ENCODE measurements around the gene CASR.
"Not testable (repeated sequence)": the region's sequence is repeated elsewhere in the genome, so short reads cannot be mapped to it uniquely, and the experiment has no call there.

CASR gene

GRCh38 chr3:122184591-122184929 lies 1.1 kb downstream of the CASR start:
- no peaks in the 10 kb centered on the region for H3K4me1 ChIP-seq (ENCODE audit: control insufficient read depth, insufficient read depth, low read length, poor library complexity, severe bottlenecking)
- no peaks in the 10 kb centered on the region for H3K36me3 ChIP-seq (ENCODE audit: control insufficient read depth, insufficient read depth, low read length)
- no peak overlapping the region for H3K27ac ChIP-seq (ENCODE audit: low read depth, low read length, severe bottlenecking)
- peak overlapping the region; percentile 24 for H3K4me3 ChIP-seq (ENCODE audit: extremely low read depth, insufficient read depth, low read length, poor library complexity, severe bottlenecking)
- WGBS, 2 experiments (ENCODE audit: insufficient coverage in 2 of 2): 8 to 9% methylated on average over 14 to 18 of the region's 19 CpGs
- H3K9me3 ChIP-seq (ENCODE audit: control insufficient read depth, low read length): no peaks in the 10 kb centered on the region

DNA sequence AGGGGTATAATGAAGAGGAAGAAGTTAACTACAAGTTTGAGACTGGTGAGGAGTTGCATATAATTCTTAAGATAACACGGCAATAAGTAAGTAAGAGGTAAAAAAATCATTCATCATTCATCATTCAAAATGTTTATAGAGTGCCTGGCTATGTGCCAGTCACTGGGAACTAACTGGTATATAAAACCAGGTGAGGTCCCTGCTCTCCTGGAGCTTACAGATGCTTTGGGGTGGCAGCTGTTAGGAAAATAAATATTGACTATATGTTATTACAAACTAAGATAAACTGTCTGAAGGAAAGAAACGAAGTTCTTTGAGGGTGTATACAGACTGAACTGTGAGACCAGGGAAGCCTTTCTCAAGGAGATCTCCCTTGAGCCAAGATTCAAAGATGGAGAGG lies 2.9 kb downstream of the CASR start:
- no peaks in the 10 kb centered on the region for H3K9me3 ChIP-seq (ENCODE audit: control insufficient read depth, low read length)
- no peak overlapping the region for H3K27ac ChIP-seq (ENCODE audit: low read depth, low read length, severe bottlenecking)
- no peak overlapping the region for H3K4me3 ChIP-seq (ENCODE audit: extremely low read depth, insufficient read depth, low read length, poor library complexity, severe bottlenecking)
- H3K4me1 ChIP-seq (ENCODE audit: control insufficient read depth, insufficient read depth, low read length, poor library complexity, severe bottlenecking): no peaks in the 10 kb centered on the region
- H3K36me3 ChIP-seq (ENCODE audit: control insufficient read depth, insufficient read depth, low read length): no peaks in the 10 kb centered on the region
- 40 to 67% methylated on average over 1 of the region's 2 CpGs for WGBS, 2 experiments (ENCODE audit: insufficient coverage in 2 of 2)

DNA sequence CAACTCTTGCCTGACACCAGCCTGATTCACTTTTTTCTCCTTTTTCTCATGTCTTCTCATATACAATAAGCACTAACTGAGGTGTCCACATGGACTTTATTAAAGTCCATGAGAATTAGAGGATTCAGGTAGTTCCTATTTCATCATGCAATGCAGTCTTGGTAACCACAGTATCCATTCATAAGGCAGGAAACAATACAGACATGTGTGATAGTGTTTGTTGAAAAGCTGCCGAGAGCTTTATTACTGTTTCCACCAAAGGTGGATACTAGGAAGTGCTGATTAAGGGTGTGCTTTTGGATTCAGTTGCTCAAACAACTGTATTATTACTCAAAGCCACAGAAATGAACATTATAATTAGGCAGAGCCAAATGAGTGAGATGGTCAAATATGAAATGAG lies 5.3 kb downstream of the CASR start:
- Histone ChIP-seq H3K4me3 (ENCODE audit: extremely low read depth, insufficient read depth, low read length, poor library complexity, severe bottlenecking) (no peak overlapping the region), H3K27ac (ENCODE audit: low read depth, low read length, severe bottlenecking) (no peak overlapping the region), H3K36me3 (ENCODE audit: control insufficient read depth, insufficient read depth, low read length) (no peaks in the 10 kb centered on the region), H3K4me1 (ENCODE audit: control insufficient read depth, insufficient read depth, low read length, poor library complexity, severe bottlenecking) (no peaks in the 10 kb centered on the region), H3K9me3 (ENCODE audit: control insufficient read depth, low read length) (no peaks in the 10 kb centered on the region)
- no CpG with 5 or more reads among the region's 1 CpG for WGBS, 2 experiments (ENCODE audit: insufficient coverage in 2 of 2)

DNA sequence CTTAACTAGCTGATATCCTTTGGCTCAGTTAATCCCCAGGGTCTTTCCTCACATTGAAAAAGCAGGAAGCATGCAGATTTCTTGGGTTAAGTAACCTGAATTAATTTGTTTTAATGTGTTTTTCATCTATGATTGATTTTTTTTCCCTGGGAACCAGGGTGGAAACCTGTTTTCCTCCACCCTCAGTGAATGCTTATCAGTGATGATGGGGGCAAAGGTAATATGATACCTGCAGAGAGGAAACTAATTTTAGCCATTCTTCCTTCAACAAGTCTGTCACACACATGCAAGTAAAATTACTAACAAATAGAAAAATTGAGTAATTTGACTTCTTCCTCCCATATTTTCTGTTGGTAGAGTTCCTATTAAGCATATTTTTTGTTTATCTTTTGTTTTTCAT lies 5.9 kb downstream of the CASR start:
- no peak overlapping the region for H3K4me3 ChIP-seq (ENCODE audit: extremely low read depth, insufficient read depth, low read length, poor library complexity, severe bottlenecking)
- H3K4me1 ChIP-seq (ENCODE audit: control insufficient read depth, insufficient read depth, low read length, poor library complexity, severe bottlenecking): no peaks in the 10 kb centered on the region
- H3K36me3 ChIP-seq (ENCODE audit: control insufficient read depth, insufficient read depth, low read length): no peaks in the 10 kb centered on the region
- no peak overlapping the region for H3K27ac ChIP-seq (ENCODE audit: low read depth, low read length, severe bottlenecking)
- no peaks in the 10 kb centered on the region for H3K9me3 ChIP-seq (ENCODE audit: control insufficient read depth, low read length)

DNA sequence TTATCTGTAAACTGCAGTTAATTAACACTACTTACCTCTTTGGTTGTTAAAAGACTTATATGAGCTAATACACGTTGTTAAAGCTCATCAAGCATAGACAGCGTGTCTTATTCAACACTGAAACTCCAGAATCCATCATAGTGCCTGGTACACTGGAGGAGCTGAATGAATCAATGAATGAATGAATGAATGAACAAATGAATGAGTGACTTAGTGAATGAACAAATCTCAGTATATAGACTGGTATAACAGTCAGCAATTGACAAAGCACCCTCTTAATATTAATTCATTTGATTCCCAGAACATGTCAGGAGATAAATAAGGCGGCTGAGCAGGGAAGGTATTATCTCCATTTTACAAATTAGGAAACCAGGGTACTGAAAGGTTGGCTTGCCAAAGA lies 7.1 kb downstream of the CASR start:
- Histone ChIP-seq H3K36me3 (ENCODE audit: control insufficient read depth, insufficient read depth, low read length) (no peaks in the 10 kb centered on the region), H3K4me3 (ENCODE audit: extremely low read depth, insufficient read depth, low read length, poor library complexity, severe bottlenecking) (no peak overlapping the region), H3K27ac (ENCODE audit: low read depth, low read length, severe bottlenecking) (no peak overlapping the region), H3K9me3 (ENCODE audit: control insufficient read depth, low read length) (no peaks in the 10 kb centered on the region), H3K4me1 (ENCODE audit: control insufficient read depth, insufficient read depth, low read length, poor library complexity, severe bottlenecking) (no peaks in the 10 kb centered on the region)
- WGBS, 2 experiments (ENCODE audit: insufficient coverage in 2 of 2): 60% methylated on average over 2 of the region's 3 CpGs; no CpG with 5 or more reads in 1 of the 2 experiments

GRCh38 chr3:122198966-122199365 lies 15.5 kb downstream of the CASR start:
- Histone ChIP-seq H3K27ac (ENCODE audit: low read depth, low read length, severe bottlenecking) (no peak overlapping the region), H3K36me3 (ENCODE audit: control insufficient read depth, insufficient read depth, low read length) (no peaks in the 10 kb centered on the region), H3K4me3 (ENCODE audit: extremely low read depth, insufficient read depth, low read length, poor library complexity, severe bottlenecking) (no peak overlapping the region), H3K9me3 (ENCODE audit: control insufficient read depth, low read length) (no peaks in the 10 kb centered on the region), H3K4me1 (ENCODE audit: control insufficient read depth, insufficient read depth, low read length, poor library complexity, severe bottlenecking) (no peaks in the 10 kb centered on the region)
- 67% methylated on average over 1 of the region's 2 CpGs; no CpG with 5 or more reads in 1 of the 2 experiments for WGBS, 2 experiments (ENCODE audit: insufficient coverage in 2 of 2)

DNA sequence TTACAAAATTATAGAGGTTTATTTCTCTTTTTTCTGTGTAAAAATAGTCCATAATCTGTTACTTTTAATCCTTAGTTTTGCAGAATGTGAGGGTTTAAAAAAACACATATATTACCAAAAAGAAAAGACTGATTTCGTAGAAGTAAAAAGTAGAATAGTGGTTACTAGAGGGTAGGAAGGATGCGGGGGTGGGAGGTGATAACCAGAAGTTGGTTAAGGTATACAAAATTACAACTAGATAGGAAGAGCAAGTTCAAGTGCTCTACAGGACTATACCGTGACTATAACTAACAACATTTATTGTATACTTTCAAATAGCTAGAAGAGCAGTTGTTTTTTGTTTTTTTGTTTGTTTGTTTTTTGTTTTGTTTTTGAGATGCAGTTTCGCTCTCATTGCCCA lies 16.1 kb downstream of the CASR start:
- H3K9me3 ChIP-seq (ENCODE audit: control insufficient read depth, low read length): no peaks in the 10 kb centered on the region
- no peaks in the 10 kb centered on the region for H3K4me1 ChIP-seq (ENCODE audit: control insufficient read depth, insufficient read depth, low read length, poor library complexity, severe bottlenecking)
- no peaks in the 10 kb centered on the region for H3K36me3 ChIP-seq (ENCODE audit: control insufficient read depth, insufficient read depth, low read length)
- H3K27ac ChIP-seq (ENCODE audit: low read depth, low read length, severe bottlenecking): no peak overlapping the region
- WGBS, 2 experiments (ENCODE audit: insufficient coverage in 2 of 2): no CpG with 5 or more reads among the region's 4 CpGs
- H3K4me3 ChIP-seq (ENCODE audit: extremely low read depth, insufficient read depth, low read length, poor library complexity, severe bottlenecking): no peak overlapping the region

GRCh38 chr3:122200661-122201060 lies 17.2 kb downstream of the CASR start:
- no peaks in the 10 kb centered on the region for H3K4me1 ChIP-seq (ENCODE audit: control insufficient read depth, insufficient read depth, low read length, poor library complexity, severe bottlenecking)
- no peaks in the 10 kb centered on the region for H3K36me3 ChIP-seq (ENCODE audit: control insufficient read depth, insufficient read depth, low read length)
- no peak overlapping the region for H3K27ac ChIP-seq (ENCODE audit: low read depth, low read length, severe bottlenecking)
- H3K4me3 ChIP-seq (ENCODE audit: extremely low read depth, insufficient read depth, low read length, poor library complexity, severe bottlenecking): no peak overlapping the region
- H3K9me3 ChIP-seq (ENCODE audit: control insufficient read depth, low read length): no peaks in the 10 kb centered on the region
- WGBS, 2 experiments (ENCODE audit: insufficient coverage in 2 of 2): 92 to 100% methylated on average over 2 of the region's 3 CpGs

DNA sequence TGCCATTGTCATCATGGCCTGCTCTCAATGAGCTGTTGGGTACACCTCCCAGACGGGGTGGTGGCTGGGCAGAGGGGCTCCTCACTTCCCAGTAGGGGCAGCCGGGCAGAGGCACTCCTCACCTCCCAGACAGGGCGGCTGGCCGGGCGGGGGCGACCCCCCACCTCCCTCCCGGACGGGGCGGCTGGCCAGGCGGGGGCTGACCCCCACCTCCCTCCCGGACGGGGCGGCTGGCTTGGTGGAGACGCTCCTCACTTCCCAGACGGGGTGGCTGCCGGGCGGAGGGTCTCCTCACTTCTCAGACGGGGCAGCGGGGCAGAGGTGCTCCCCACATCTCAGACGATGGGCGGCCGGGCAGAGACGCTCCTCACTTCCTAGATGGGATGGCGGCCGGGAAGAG lies 18.0 kb downstream of the CASR start:
- WGBS, 2 experiments (ENCODE audit: insufficient coverage in 2 of 2): 100% methylated on average over 6 of the region's 25 CpGs; no CpG with 5 or more reads in 1 of the 2 experiments
- not testable (repeated sequence) for H3K4me3 ChIP-seq (ENCODE audit: extremely low read depth, insufficient read depth, low read length, poor library complexity, severe bottlenecking); H3K27ac ChIP-seq (ENCODE audit: low read depth, low read length, severe bottlenecking); H3K9me3 ChIP-seq (ENCODE audit: control insufficient read depth, low read length); H3K36me3 ChIP-seq (ENCODE audit: control insufficient read depth, insufficient read depth, low read length); H3K4me1 ChIP-seq (ENCODE audit: control insufficient read depth, insufficient read depth, low read length, poor library complexity, severe bottlenecking)

DNA sequence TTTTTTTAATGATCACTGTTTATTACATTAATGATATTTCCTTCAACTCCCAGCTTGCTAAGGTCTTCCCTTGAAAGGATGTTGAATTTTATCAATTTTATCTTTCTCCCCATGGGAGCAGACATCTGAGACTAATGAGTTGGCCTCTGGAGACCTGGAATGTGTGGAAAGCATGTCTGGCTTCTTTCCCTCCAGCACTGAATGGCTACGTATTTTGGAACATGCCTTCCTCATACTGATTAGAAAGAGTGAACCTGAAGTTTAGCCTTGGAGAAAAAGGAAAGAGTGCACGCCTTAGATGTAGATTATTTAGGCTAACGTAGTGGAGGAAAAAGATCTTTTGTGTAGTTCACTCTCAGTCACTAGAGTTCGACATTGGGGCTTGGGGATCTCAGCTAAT lies 25.1 kb downstream of the CASR start:
- WGBS, 2 experiments (ENCODE audit: insufficient coverage in 2 of 2): 71 to 100% methylated on average over 1 of the region's 4 CpGs
- H3K9me3 ChIP-seq (ENCODE audit: control insufficient read depth, low read length): no peaks in the 10 kb centered on the region

GRCh38 chr3:122213650-122214049 lies 30.2 kb downstream of the CASR start:
- no peaks in the 10 kb centered on the region for H3K36me3 ChIP-seq (ENCODE audit: control insufficient read depth, insufficient read depth, low read length)
- no peak overlapping the region for H3K4me3 ChIP-seq (ENCODE audit: extremely low read depth, insufficient read depth, low read length, poor library complexity, severe bottlenecking)
- no peaks in the 10 kb centered on the region for H3K4me1 ChIP-seq (ENCODE audit: control insufficient read depth, insufficient read depth, low read length, poor library complexity, severe bottlenecking)
- WGBS, 2 experiments (ENCODE audit: insufficient coverage in 2 of 2): 67 to 91% methylated on average over 1 of the region's 2 CpGs
- H3K9me3 ChIP-seq (ENCODE audit: control insufficient read depth, low read length): no peaks in the 10 kb centered on the region
- no peak overlapping the region for H3K27ac ChIP-seq (ENCODE audit: low read depth, low read length, severe bottlenecking)

More for the DNA sequence above, 25.1 kb downstream of the CASR start:
- Histone ChIP-seq H3K36me3 (ENCODE audit: control insufficient read depth, insufficient read depth, low read length) (no peaks in the 10 kb centered on the region), H3K27ac (ENCODE audit: low read depth, low read length, severe bottlenecking) (no peak overlapping the region), H3K4me3 (ENCODE audit: extremely low read depth, insufficient read depth, low read length, poor library complexity, severe bottlenecking) (no peak overlapping the region), H3K4me1 (ENCODE audit: control insufficient read depth, insufficient read depth, low read length, poor library complexity, severe bottlenecking) (no peaks in the 10 kb centered on the region)

GRCh38 chr3:122214711-122215110 lies 31.2 kb downstream of the CASR start:
- no peaks in the 10 kb centered on the region for H3K9me3 ChIP-seq (ENCODE audit: control insufficient read depth, low read length)
- H3K36me3 ChIP-seq (ENCODE audit: control insufficient read depth, insufficient read depth, low read length): no peaks in the 10 kb centered on the region
- H3K4me3 ChIP-seq (ENCODE audit: extremely low read depth, insufficient read depth, low read length, poor library complexity, severe bottlenecking): no peak overlapping the region
- no peaks in the 10 kb centered on the region for H3K4me1 ChIP-seq (ENCODE audit: control insufficient read depth, insufficient read depth, low read length, poor library complexity, severe bottlenecking)
- no peak overlapping the region for H3K27ac ChIP-seq (ENCODE audit: low read depth, low read length, severe bottlenecking)
- WGBS, 2 experiments (ENCODE audit: insufficient coverage in 2 of 2): 47 to 83% methylated on average over 3 to 4 of the region's 4 CpGs
